ENCODE data around the gene VPS13A.
"Not testable (repeated sequence)": the region's sequence is repeated elsewhere in the genome, so short reads cannot be mapped to it uniquely, and the experiment has no call there.

VPS13A gene

DNA sequence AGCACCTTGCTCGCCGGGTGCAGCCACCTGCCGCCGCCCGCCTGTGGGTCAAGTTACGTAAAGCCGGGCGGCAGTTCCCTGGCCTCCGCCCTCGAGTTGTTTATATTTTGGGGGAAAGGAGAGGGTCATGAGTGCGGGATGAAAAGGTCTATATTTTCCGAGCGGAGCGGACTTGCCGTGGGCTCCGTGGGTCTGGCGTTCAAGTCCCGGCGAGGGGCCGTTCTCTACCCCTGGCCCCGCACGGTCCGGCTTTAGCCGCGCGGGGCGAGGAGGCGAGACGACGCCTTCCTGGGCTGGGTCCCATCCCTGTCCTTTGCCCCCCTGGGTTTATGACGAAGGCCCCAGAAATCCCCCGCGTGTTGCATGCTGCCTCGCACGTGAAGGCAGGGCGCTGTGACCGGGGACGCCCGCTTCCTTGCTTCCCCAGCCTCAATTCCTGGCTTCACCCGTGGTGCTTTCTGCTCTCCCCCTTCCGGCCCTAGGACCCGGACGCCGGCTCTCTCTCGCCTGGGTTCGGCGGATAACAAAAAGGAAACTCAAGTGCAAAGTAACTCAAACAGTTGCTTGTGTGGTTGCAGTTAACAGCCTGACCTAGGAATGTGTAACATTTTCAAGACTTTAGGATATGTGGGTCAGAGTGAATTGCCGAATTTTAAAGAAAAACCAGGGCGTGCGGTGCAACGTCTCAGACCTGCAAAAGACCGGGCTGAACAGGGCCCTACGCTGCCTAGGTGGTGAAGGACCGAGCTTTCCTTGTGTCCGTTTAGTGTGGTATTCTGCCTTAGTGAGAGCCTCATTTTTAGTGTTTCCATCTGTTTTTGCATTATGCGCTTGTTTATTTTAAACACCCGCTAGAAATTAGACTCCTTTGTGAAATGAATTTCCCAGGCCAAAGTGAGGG is 810 bp downstream of the VPS13A start:
- DNase-seq (ENCODE audit: low read depth, low spot score): peak; percentile 18
- peak overlapping the region; percentile 81 for H3K4me3 ChIP-seq (ENCODE audit: low read length)

DNA sequence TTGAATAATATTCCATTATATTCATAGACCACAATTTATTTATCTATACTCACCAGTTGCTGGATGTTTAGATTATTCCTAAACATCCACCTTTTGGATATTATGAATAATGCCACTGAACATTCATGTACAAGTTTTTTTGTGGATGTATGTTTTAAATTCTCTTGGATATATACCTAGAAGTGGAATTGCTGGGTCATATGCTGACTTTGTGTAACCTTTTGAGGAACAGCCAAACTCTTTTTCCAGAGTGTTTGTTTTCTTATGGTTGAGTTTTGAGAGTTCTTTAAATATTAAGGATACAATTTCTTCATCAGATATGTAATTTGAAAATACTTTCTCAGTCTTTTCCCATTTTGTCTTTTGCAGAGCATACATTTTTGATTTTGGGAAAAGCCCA is 2.7 kb downstream of the VPS13A start:
- no peak overlapping the region for H3K4me3 ChIP-seq (ENCODE audit: low read length)

DNA sequence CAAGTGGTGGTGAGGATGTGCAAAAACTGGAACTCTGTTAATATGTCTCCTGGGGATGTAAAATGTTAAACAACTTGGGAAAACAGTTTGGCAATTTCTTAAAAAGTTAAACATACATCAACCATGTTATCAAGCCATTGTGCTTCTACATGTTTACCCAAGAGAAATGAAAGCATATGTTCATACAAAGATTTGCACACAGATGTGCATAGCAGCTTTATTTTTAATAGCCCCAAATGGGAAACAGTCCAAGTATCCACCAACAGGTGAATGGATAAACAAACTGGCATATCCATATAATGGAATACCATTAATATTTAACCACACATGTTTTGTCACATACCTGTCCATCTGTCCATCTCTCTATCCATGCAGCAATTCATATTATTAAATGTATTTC is 6.2 kb downstream of the VPS13A start:
- no peak for DNase-seq (ENCODE audit: low read depth, low spot score)
- H3K4me3 ChIP-seq (ENCODE audit: low read length): no peak overlapping the region

More for the DNA sequence above, 2.7 kb downstream of the VPS13A start:
- no peak for DNase-seq (ENCODE audit: low read depth, low spot score)

DNA sequence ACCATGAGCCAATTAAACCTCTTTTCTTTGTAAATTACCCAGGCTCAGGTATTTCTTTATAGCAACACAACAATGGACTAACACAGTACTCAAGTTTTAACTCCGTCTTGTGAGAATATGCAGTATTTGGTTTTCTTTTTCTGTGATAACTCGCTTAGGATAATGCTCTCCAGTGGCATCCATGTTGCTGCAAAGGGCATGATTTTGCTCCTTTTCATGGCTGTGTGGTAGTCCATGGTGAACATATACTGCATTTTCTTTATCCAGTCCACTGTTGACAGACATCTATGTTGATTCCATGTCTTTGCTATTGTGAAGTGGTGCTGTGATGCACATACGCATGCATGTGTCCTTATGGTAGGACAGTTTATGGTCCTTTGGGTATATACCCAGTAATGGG is 10.9 kb downstream of the VPS13A start:
- no peak for DNase-seq (ENCODE audit: low read depth, low spot score)
- H3K4me3 ChIP-seq (ENCODE audit: low read length): no peak overlapping the region

DNA sequence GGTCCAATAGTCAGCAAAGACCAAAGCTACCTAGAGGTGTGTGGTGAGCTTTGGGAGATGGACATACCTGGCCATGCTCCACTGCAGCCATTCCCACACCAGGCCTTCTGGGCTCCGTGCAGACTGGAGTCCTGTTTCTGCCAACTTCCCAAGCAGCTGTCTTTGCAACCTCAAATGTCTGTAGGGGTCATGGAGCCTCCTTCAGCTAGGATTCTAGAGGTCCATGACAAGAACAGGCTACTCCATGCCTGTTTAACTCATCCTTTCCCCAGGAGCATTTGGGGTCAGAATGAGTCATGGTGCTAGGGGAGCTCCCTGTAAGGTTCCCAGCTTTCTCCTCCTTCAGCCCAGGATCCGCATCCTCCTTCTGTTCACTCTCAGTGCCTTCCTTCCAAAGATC is 17.1 kb downstream of the VPS13A start:
- no peak for DNase-seq (ENCODE audit: low read depth, low spot score)
- H3K4me3 ChIP-seq (ENCODE audit: low read length): no peak overlapping the region

DNA sequence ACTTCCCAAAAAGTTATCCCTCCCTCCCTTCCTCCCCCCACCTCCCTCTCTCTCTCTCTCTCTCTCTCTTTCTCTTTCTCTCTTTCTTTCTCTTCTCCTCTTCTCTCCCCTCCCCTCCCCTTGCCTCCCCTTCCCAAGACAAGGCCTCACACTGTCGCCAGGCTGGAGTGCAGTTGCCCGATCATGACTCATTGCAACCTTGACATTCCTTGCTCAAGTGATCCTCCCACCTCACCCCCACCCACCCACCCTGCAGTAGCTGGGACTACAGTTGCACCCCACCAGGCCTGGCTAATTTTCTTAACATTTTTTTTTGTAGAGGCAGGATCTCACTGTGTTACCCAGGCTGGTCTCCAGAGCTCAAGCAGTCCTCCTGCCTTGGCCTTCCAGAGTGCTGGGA is 32.8 kb downstream of the VPS13A start:
- no peak overlapping the region for H3K4me3 ChIP-seq (ENCODE audit: low read length)
- DNase-seq (ENCODE audit: low read depth, low spot score): no peak

DNA sequence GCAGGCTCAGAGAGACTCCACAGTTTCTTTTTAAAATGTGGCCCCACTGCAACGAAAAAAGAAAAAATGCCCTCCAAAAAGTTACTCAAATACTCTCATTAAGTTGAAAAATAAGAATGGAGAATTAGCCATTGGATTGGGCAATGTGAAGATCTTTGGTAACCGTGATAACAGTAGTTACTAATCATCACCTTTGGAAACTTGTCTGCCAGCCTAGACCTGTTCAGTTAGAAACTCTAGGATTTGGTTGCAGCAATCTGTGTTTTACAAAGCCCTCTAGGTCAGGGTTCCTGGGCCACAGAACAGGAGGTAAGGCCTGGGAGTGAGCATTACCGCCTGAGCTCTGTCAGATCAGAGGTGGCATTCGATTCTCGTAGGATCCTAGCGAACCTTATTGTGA is 34.2 kb downstream of the VPS13A start:
- H3K4me3 ChIP-seq (ENCODE audit: low read length): no peak overlapping the region
- DNase-seq (ENCODE audit: low read depth, low spot score): no peak

DNA sequence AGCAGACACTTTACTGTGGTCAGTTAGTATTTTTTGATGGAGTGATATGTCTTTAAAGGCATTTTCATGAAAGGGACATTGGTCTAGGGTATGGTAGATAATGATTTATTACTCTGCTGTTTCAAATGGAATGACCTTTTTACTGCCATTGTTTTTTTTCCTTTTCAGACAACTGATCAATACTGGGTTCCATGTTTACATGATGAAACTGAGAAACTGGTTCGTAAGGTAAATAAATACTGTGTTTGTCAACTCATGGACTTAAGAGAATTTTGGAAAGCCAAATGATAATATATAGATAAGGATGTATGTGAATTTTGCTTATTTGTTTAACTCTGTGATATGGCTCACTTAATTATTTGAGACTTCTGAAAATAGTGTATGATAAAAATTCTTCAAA is 35.5 kb downstream of the VPS13A start:
- no peak for DNase-seq (ENCODE audit: low read depth, low spot score)
- no peak overlapping the region for H3K4me3 ChIP-seq (ENCODE audit: low read length)

DNA sequence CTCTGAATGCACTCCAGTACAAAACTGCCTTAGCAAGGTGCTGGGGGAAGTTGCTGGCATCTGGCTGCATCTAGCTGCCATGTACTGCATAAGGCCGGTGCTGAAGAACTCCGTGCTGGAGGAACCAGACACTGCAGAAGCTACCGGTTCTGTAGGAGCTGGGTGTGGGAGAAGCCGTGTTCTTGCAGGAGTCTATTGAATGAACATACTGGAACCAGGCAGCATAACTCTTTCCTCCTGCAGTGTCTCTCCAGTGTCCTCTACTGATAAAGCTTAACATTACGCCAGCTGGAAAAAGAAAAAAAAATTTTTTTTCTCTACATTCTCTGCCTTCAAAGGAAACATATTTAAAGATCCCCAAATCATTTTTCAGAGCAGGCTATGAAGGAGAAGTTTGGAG is 38.5 kb downstream of the VPS13A start:
- DNase-seq (ENCODE audit: low read depth, low spot score): no peak
- no peak overlapping the region for H3K4me3 ChIP-seq (ENCODE audit: low read length)

DNA sequence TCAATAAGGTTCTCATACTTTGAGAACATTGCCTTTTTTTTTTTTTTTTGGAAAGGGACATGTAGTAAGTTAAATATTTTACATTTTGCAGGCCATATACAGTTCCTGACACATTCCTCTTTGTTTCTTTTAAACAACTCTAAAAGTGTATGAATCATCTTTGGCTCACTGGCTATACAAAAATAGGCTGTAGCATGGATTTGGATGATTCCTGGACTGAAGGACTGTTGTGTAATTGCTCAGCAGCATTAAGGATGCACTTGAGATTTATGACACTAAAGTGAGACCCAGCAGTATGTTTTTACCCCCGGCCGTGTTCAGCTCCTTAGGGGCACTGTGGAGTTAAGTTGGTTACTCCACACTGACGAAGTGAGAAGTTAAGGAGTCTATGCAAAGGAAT is 41.3 kb downstream of the VPS13A start:
- DNase-seq (ENCODE audit: low read depth, low spot score): no peak

DNA sequence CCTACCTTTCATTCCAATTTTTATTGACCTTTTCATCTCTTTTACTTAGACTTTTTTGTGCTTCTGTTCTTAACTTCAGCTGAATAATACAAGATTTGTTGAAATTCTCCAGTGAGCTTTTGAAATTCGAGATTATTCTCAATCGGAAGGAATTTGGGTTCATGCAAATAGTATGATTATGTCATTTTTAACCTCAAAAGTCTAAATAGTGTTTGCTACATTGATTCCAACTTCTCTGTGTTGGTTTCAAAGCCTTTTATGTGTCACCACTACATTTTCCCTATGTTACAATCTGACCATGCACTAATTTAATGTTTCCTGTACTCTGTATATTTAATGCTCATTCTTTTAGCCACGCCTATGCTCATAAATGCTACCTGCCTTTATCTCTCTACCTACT is 44.1 kb downstream of the VPS13A start:
- H3K4me3 ChIP-seq (ENCODE audit: low read length): no peak overlapping the region
- DNase-seq (ENCODE audit: low read depth, low spot score): no peak

More for the DNA sequence above, 41.3 kb downstream of the VPS13A start:
- H3K4me3 ChIP-seq (ENCODE audit: low read length): no peak overlapping the region

DNA sequence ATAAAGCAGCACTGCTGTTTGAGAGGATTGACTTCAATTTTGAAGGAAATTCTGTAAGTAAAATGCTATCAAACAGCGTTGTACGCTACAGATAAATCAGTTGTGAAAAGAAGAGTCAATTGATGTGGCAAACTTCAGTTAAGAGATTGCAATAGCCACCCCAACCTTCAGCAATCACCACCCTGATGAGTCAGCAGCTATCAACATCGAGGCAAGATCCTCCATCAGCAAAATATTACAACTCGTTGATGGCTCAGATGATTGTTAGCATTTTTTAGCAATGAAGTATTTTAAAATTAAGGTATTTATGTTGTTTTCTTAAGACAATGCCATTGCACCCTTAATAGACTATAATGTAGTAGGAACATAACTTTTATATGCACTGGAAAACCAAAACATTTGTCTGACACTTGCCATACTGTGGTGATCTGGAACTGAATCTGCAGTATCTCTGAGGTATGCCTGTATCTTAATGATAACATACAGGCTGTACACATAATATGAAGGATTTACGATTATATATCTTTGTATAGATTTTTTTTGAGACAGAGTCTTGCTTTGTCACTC is 47.5 kb downstream of the VPS13A start:
- H3K4me3 ChIP-seq (ENCODE audit: low read length): no peak overlapping the region
- peak; percentile 39 for DNase-seq (ENCODE audit: low read depth, low spot score)

DNA sequence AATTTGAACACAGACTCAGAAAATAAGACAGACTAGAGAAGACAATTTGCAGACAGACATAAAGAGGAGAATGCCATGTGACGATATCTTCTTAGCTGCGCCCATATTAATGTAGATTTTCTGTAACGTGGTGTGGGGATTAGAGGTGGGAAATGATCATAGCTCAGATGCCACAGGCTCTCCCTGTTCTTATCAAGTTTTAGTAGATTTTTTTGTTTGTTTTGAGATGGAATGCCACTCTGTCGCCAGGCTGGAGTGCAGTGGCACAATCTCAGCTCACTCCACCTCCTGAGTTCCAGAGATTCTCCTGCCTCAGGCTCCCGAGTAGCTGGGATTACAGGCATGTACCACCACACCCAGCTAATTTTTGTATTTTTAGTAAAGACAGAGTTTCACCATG is 59.4 kb downstream of the VPS13A start:
- no peak overlapping the region for H3K4me3 ChIP-seq (ENCODE audit: low read length)
- DNase-seq (ENCODE audit: low read depth, low spot score): no peak

DNA sequence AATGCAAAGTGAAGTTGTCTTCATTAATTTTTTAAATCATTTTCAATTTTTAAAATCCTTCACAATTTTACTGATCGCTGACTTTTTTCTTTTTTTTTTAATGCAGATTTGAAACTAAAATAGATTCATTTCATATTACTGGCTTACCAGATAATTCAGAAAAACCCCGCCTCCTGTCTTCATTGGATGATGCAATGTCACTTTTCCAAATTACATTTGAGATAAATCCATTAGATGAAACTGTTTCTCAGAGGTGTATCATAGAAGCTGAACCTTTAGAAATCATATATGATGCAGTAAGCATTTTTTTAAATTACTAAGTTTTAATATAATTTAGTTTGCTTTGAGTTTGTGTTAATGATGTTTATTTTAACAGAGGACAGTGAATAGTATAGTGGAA is 60.6 kb downstream of the VPS13A start:
- DNase-seq (ENCODE audit: low read depth, low spot score): no peak
- no peak overlapping the region for H3K4me3 ChIP-seq (ENCODE audit: low read length)

DNA sequence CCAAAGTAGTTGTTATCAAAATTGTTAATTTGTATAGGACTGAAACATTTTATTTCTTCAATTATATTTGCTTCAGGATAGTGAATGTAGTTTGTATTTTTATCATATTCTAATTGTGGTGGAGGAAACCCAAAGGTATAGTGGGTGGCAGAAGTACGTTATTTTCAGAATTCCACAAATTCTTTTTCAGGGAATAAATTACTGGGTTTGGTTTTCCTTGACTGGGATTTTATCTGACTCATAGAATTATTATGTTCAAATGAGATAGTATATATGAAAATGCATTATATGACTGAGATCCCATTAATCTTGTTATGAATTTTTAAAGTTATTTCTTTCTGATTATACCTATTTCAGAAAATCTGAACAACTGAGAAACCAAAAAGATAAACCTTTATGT is 73.7 kb downstream of the VPS13A start:
- no peak for DNase-seq (ENCODE audit: low read depth, low spot score)
- H3K4me3 ChIP-seq (ENCODE audit: low read length): no peak overlapping the region

DNA sequence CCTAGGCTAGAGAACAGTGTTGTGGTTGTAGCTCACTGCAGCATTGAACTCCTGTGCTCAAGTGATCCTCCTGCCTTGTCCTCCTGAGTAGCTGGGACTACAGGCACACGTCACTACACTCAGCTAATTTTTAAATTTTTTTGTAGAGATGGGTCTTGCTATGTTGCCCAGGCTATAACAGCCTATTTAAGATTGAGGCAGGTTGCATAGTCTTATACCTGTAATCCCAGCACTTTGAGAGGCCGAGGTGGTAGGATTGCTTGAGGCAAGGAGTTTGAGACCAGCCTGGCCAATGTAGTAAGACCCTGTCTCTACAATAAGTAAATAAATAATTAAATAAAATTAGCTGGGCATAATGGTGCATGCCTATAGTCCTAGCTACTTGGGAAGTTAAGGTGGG is 79.9 kb downstream of the VPS13A start:
- DNase-seq (ENCODE audit: low read depth, low spot score): no peak

DNA sequence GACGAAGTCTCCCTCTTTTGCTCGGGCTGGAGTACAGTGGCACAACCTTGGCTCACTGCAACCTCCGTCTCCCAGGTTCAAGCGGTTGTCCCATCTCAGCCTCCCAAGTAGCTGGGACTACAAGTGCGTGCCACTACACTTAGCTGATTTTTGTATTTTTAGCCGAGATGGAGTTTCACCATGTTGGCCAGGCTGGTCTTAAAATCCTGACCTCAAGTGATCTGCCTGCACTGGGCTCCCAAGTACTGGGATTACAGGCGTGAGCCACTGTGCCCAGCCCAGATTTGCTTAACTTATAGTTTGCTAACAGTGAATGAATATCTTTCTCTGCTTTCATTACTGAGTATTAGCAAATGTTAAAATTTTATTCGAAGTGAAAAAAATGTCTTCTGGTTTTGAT is 84.3 kb downstream of the VPS13A start:
- no peak overlapping the region for H3K4me3 ChIP-seq (ENCODE audit: low read length)

More for the DNA sequence above, 79.9 kb downstream of the VPS13A start:
- H3K4me3 ChIP-seq (ENCODE audit: low read length): no peak overlapping the region

DNA sequence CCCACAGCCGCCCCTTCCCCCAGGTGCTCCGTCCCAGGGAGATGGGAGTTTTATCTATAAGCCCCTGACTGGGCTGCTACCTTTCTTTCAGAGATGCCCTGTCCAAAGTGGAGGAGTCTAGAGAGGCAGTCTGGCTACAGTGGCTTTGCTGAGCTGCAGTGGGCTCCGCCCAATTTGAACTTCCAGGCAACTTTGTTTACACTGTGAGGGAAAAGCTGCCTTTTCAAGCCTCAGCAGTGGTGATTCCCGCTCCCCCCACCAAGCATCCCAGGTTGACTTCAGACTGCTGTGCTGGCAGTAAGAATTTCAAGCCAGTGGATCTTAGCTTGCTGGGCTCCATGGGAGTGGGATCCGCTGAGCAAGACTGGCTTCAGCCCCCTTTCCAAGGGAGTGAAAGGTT is 90.4 kb downstream of the VPS13A start:
- not testable (repeated sequence) for H3K4me3 ChIP-seq (ENCODE audit: low read length); DNase-seq (ENCODE audit: low read depth, low spot score)

More for the DNA sequence above, 84.3 kb downstream of the VPS13A start:
- no peak for DNase-seq (ENCODE audit: low read depth, low spot score)

DNA sequence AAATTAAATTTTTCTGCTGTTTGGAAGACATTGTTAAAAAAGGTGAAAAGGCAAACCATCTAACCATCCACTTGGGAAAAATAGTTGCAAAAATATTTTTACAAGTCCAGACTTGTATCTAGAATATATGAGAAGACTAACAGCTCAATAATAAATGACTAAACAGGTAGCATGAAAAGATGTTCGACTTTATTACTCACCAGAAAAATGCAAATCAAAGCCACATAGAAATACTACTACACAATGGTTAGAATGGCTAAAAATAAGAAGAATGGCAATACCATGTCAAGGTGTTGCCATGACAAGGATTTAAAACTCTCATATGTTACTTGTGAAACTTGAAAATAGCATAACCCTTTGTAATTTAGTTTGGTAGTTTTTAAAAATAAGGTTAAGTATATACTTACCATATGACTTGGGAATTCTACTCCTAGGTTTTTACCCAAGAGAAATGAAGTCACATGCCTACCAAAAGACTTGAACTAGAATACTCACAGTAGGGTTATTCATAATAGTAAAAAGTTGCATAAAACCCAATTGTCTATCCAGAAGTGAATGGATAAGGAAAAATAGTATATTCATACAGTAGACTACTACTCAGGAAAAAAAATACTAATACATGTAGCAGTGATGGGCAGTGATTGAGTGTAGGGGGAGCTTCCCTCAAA is 93.8 kb downstream of the VPS13A start:
- no peak overlapping the region for H3K4me3 ChIP-seq (ENCODE audit: low read length)
- no peak for DNase-seq (ENCODE audit: low read depth, low spot score)

DNA sequence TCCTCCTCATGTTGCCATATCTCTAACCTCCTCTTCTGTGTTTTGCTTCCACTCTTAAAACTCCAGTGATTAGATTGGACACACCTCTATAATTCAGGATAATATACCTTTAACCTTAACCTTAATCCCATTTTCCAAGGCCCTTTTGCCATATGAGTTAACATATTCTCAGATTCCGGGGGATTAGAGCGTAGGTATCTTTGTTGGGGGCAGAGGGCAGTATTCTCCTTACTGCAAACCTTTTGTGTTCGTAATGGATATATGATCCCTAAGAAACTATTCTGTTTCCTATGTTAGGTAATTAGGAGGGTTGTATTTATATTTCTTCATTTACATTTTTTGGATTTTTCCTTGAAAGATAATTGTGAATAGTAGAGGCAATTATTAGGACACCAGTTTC is 99.5 kb downstream of the VPS13A start:
- DNase-seq (ENCODE audit: low read depth, low spot score): no peak
- H3K4me3 ChIP-seq (ENCODE audit: low read length): no peak overlapping the region

Data from Jurkat, Clone E6-1 (cell line).